Astrocyte of the spinal cord (primary cell): ENCODE measurements around the gene ACADS.

ENCODE experiments used
- DNase-seq: peaks from one replicate; pipeline ENCODE4 v3.0.0; 2011; ENCODE audit warnings: low read depth, low spot score
- H3K4me3 ChIP-seq: 2 replicates; pipeline ENCODE4 v1.5.1; 2011; ENCODE audit warnings: low read depth, mild to moderate bottlenecking, low read length, moderate library complexity
- CTCF ChIP-seq: IDR thresholded peaks from 2 replicates; pipeline ENCODE4 v1.5.1; 2012; ENCODE audit warnings: low read depth, mild to moderate bottlenecking, low read length, inconsistent platforms
- in situ Hi-C: cut with HindIII; loops from 2 replicates; pipeline ENCODE4 v1.10.0; 2017; ENCODE audit warnings: low sequenced_read_pairs

The ACADS gene

GRCh38 chr12:120690978-120691377, 34.6 kb upstream of the ACADS start:
- no peak for DNase-seq
- H3K4me3 ChIP-seq: no peak overlapping the region
- TF ChIP-seq CTCF: no peak
- in situ Hi-C loops: no loop called here

- TF ChIP-seq CTCF: no peak
- no peak for DNase-seq
- no peak overlapping the region for H3K4me3 ChIP-seq
- in situ Hi-C loops: no loop called here
Observed at GRCh38 chr12:120692524-120693033, 33.0 kb upstream of the ACADS start.

- no peak overlapping the region for H3K4me3 ChIP-seq
- in situ Hi-C loops: no loop called here
- no peak for TF ChIP-seq CTCF
- no peak for DNase-seq
Observed at GRCh38 chr12:120693848-120694247, 31.8 kb upstream of the ACADS start.

GRCh38 chr12:120696626-120697025, 29.0 kb upstream of the ACADS start:
- no peak for DNase-seq
- no peak overlapping the region for H3K4me3 ChIP-seq
- no peak for TF ChIP-seq CTCF
- in situ Hi-C loops: no loop called here

- in situ Hi-C loops: no loop called here
Observed at GRCh38 chr12:120697344-120697743, 28.3 kb upstream of the ACADS start.

GRCh38 chr12:120698665-120699064, 27.0 kb upstream of the ACADS start:
- H3K4me3 ChIP-seq: no peak overlapping the region
- no peak for TF ChIP-seq CTCF
- no peak for DNase-seq
- in situ Hi-C loops: no loop called here

More at GRCh38 chr12:120697344-120697743, 28.3 kb upstream of the ACADS start:
- no peak overlapping the region for H3K4me3 ChIP-seq
- TF ChIP-seq CTCF: no peak
- no peak for DNase-seq

GRCh38 chr12:120699553-120699952, 26.1 kb upstream of the ACADS start:
- DNase-seq: no peak
- no peak overlapping the region for H3K4me3 ChIP-seq
- in situ Hi-C loops: no loop called here
- no peak for TF ChIP-seq CTCF
